Suprapubic skin (tissue), 4 donors: ENCODE measurements around the gene TEF. TPM values are rescaled to one million over a fixed set of nuclear protein-coding genes. Genes with fewer than 3 reads are reported as not detected.

Experiments used
- DNase-seq, 2 donors: peaks; one replicate each; pipeline ENCODE4 v3.0.0-alpha.2; 2019; ENCODE audit warnings: low spot score in 2 of 2
- H3K27ac ChIP-seq: fragments of 200-600 bp; sonication (generic); one replicate; pipeline ENCODE4 v1.5.1; 2019
- H3K27me3 ChIP-seq: fragments of 200-600 bp; sonication (generic); one replicate; pipeline ENCODE4 v1.5.1; 2019
- H3K36me3 ChIP-seq: fragments of 200-600 bp; sonication (generic); one replicate; pipeline ENCODE4 v1.5.1; 2019
- H3K4me1 ChIP-seq: fragments of 200-600 bp; sonication (generic); one replicate; pipeline ENCODE4 v1.5.1; 2019
- H3K4me3 ChIP-seq: fragments of 200-600 bp; sonication (generic); one replicate; pipeline ENCODE4 v1.5.1; 2019; ENCODE audit warnings: mild to moderate bottlenecking
- H3K9me3 ChIP-seq: fragments of 200-600 bp; sonication (generic); one replicate; pipeline ENCODE4 v1.5.1; 2019
- EP300 ChIP-seq: sonication (generic); formaldehyde crosslinking; IDR thresholded peaks from one replicate; pipeline ENCODE4 v1.6.1; 2017; ENCODE audit warnings: antibody characterized with exemption
- POLR2A ChIP-seq, 2 donors: fragments of 450-650 bp; IDR thresholded peaks; one replicate each; pipeline ENCODE4 v1.6.1; 2017; ENCODE audit warnings: antibody characterized with exemption in 2 of 2, mild to moderate bottlenecking in 2 of 2, moderate library complexity in 2 of 2
- POLR2AphosphoS5 ChIP-seq, 3 donors: sonication (generic); formaldehyde crosslinking; IDR thresholded peaks; one replicate each; pipeline ENCODE4 v1.6.1; 2017; ENCODE audit warnings: antibody characterized with exemption in 3 of 3
- WGBS: methylation state at CpG from one replicate; pipeline ENCODE4 v1.1.5; 2018; 5-methylcytosine and 5-hydroxymethylcytosine counted together
- total RNA-seq, 4 donors: library from RNA; depleted of rRNA; stranded (reverse); fragments of >200 nt; gene quantifications; one replicate each; pipeline ENCODE4 v1.1.0, GENCODE V29; 2016
- TF ChIP-seq, protein P1 (sequence below), 2 donors: fragments of 200-600 bp in 1 of 2; fragments of 450-650 bp in 1 of 2; sonication (generic) in 1 of 2; IDR thresholded peaks; one replicate each; pipeline ENCODE4 v1.5.1; 2016 to 2019; ENCODE audit warnings: antibody characterized with exemption in 2 of 2, mild to moderate bottlenecking in 1 of 2, moderate library complexity in 1 of 2

The TEF gene
- total RNA-seq, 4 donors from 2014 or later, result 36.1 to 87.4 (median 46.8) TPM

DNA sequence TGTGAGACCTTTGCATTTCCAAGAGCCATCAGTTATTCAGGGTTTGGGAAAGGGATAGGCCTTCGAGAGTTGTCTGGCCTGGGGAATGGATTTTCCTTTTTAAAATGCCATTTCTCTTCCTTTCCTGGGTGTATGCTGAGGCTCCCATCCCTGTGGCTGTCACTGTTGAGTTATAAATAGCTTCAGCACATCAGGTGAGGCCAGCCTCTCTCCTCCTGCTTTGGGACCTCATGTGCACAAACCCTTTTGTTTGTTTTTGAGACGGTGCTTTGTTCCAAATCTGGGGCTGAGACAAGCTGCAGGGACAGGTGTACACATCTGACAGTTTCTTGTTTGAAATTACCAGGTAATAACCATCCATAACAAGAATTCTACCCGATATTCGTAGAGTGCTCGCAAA, 1.3 kb downstream of the TEF start:
- TF ChIP-seq, protein P1, sequence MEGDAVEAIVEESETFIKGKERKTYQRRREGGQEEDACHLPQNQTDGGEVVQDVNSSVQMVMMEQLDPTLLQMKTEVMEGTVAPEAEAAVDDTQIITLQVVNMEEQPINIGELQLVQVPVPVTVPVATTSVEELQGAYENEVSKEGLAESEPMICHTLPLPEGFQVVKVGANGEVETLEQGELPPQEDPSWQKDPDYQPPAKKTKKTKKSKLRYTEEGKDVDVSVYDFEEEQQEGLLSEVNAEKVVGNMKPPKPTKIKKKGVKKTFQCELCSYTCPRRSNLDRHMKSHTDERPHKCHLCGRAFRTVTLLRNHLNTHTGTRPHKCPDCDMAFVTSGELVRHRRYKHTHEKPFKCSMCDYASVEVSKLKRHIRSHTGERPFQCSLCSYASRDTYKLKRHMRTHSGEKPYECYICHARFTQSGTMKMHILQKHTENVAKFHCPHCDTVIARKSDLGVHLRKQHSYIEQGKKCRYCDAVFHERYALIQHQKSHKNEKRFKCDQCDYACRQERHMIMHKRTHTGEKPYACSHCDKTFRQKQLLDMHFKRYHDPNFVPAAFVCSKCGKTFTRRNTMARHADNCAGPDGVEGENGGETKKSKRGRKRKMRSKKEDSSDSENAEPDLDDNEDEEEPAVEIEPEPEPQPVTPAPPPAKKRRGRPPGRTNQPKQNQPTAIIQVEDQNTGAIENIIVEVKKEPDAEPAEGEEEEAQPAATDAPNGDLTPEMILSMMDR (IDR thresholded peaks at IDR 0.05), result no peak
- no peak for TF ChIP-seq POLR2A (IDR thresholded peaks at IDR 0.05)
- TF ChIP-seq POLR2AphosphoS5 (IDR thresholded peaks at IDR 0.05), result no peak
- TF ChIP-seq EP300, result no peak
- WGBS, result 43% methylated on average over 5 of the region's 5 CpGs
- peaks cover 35% of the 10 kb centered on the region for H3K4me1 ChIP-seq
- peak overlapping the region; percentile 97 for H3K27ac ChIP-seq
- H3K27me3 ChIP-seq, result no peaks in the 10 kb centered on the region
- DNase-seq, result no peak
- peaks cover 13% of the 10 kb centered on the region for H3K36me3 ChIP-seq
- H3K4me3 ChIP-seq, result peak overlapping the region; percentile 79
- no peaks in the 10 kb centered on the region for H3K9me3 ChIP-seq

DNA sequence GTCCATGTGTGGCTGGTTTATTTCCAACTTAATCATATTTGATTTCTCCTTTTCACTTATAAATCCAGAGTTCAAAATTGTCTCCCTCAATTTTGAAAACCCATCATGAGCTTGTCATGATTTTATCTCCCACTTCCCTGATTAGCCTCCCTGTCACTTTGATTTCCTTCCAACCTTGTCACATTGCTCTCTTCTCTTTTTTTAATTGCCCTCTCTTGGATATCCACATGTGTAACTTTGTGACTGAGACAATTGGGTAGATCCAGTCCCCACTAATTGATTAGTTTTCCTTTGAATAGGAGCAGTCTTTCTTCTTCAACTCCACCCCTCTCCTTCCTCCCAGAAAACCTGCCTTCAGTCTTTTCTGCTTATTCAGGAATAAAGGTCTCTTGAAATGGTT, 2.4 kb downstream of the TEF start:
- TF ChIP-seq, protein P1 (IDR thresholded peaks at IDR 0.05), result no peak
- no peak for TF ChIP-seq EP300
- TF ChIP-seq POLR2AphosphoS5 (IDR thresholded peaks at IDR 0.05), result no peak
- TF ChIP-seq POLR2A (IDR thresholded peaks at IDR 0.05), result no peak
- H3K36me3 ChIP-seq, result peaks cover 24% of the 10 kb centered on the region
- no peak overlapping the region for H3K27ac ChIP-seq
- no peaks in the 10 kb centered on the region for H3K9me3 ChIP-seq
- DNase-seq, result no peak
- H3K4me1 ChIP-seq, result peaks cover 35% of the 10 kb centered on the region
- no peaks in the 10 kb centered on the region for H3K27me3 ChIP-seq
- H3K4me3 ChIP-seq, result no peak overlapping the region

DNA sequence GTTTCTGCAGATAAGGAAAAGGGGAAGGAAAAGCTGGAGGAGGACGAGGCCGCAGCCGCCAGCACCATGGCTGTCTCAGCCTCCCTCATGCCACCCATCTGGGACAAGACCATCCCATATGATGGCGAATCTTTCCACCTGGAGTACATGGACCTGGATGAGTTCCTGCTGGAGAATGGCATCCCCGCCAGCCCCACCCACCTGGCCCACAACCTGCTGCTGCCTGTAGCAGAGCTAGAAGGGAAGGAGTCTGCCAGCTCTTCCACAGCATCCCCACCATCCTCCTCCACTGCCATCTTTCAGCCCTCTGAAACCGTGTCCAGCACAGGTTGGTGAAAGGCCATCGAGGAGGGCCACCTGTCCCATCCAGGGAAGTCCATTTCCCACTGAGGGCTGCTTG, 5.6 kb downstream of the TEF start:
- Histone ChIP-seq H3K4me3 (no peak overlapping the region), H3K9me3 (no peaks in the 10 kb centered on the region), H3K27ac (no peak overlapping the region), H3K4me1 (peaks cover 20% of the 10 kb centered on the region), H3K36me3 (peaks cover 54% of the 10 kb centered on the region), H3K27me3 (no peaks in the 10 kb centered on the region)
- WGBS, result 73% methylated on average over 6 of the region's 7 CpGs
- TF ChIP-seq EP300 (no peak), POLR2AphosphoS5 (IDR thresholded peaks at IDR 0.05) (no peak), POLR2A (IDR thresholded peaks at IDR 0.05) (no peak)
- TF ChIP-seq, protein P1 (IDR thresholded peaks at IDR 0.05), result no peak
- DNase-seq, result no peak

DNA sequence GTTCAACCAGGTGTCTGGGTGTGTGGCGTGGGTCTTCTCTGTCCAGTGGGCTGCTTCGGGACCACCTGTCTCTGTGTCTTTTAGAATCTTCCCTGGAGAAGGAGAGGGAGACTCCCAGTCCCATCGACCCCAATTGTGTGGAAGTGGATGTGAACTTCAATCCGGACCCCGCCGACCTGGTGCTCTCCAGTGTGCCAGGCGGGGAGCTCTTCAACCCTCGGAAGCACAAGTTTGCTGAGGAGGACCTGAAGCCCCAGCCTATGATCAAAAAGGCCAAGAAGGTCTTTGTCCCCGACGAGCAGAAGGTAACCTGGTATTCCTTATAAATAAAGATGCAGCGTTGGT, 12.2 kb downstream of the TEF start:
- WGBS, result 81% methylated on average over 9 of the region's 11 CpGs
- peaks cover 92% of the 10 kb centered on the region for H3K36me3 ChIP-seq

DNA sequence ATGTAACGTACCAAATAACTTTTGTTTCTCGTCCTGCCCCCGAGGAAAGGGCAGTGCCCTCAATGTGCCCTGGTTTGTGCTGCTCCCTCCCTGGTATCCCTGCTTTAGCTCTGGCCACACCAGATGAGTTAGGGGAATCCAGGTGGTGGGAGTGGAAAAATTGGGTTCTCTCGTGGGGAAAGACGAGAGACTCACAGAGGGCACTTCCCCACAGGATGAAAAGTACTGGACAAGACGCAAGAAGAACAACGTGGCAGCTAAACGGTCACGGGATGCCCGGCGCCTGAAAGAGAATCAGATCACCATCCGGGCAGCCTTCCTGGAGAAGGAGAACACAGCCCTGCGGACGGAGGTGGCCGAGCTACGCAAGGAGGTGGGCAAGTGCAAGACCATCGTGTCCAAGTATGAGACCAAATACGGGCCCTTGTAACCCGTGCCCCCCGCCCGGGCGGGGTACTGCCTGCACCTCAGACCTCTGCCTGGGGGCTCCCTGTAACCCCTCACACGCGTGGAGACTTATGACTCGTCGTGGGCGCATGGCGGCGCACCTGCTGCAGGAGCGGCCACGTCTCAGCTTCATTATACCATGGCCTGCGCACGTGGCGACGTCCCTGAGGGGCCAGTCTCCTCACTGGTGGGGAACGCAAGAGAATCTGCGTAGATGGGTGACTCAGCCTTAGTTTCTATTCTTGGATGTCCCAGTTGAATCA, 13.9 kb downstream of the TEF start:
- H3K4me3 ChIP-seq, result no peak overlapping the region
- no peaks in the 10 kb centered on the region for H3K27me3 ChIP-seq
- DNase-seq, result no peak
- H3K4me1 ChIP-seq, result peaks cover 17% of the 10 kb centered on the region
- TF ChIP-seq POLR2AphosphoS5 (IDR thresholded peaks at IDR 0.05), result no peak
- TF ChIP-seq, protein P1 (IDR thresholded peaks at IDR 0.05), result no peak
- no peak for TF ChIP-seq EP300
- TF ChIP-seq POLR2A (IDR thresholded peaks at IDR 0.05), result no peak
- H3K36me3 ChIP-seq, result peaks cover 85% of the 10 kb centered on the region
- WGBS, result 91% methylated on average over 18 of the region's 37 CpGs
- H3K27ac ChIP-seq, result no peak overlapping the region
- no peaks in the 10 kb centered on the region for H3K9me3 ChIP-seq

More for the DNA sequence above, 12.2 kb downstream of the TEF start:
- peaks cover 17% of the 10 kb centered on the region for H3K4me1 ChIP-seq
- H3K4me3 ChIP-seq, result no peak overlapping the region
- H3K27ac ChIP-seq, result peak overlapping the region; percentile 80
- TF ChIP-seq, protein P1 (IDR thresholded peaks at IDR 0.05), result no peak
- TF ChIP-seq EP300 (no peak), POLR2A (IDR thresholded peaks at IDR 0.05) (no peak), POLR2AphosphoS5 (IDR thresholded peaks at IDR 0.05) (no peak)
- no peak for DNase-seq
- H3K27me3 ChIP-seq, result no peaks in the 10 kb centered on the region
- no peaks in the 10 kb centered on the region for H3K9me3 ChIP-seq
